ENCODE results near the gene FCAMR.

FCAMR gene

GRCh38 chr1:206963119-206963712, 7.0 kb downstream of the FCAMR start:
- Histone ChIP-seq H3K27me3 (ENCODE audit: insufficient read depth, low read depth, severe bottlenecking) (peaks cover 100% of the 10 kb centered on the region), H3K36me3 (no peaks in the 10 kb centered on the region), H3K4me3 (ENCODE audit: low read depth, low read length) (no peak overlapping the region), H3K27ac (no peak overlapping the region), H3K9me3 (ENCODE audit: severe bottlenecking) (peaks cover 25% of the 10 kb centered on the region)
- TF ChIP-seq CTCF (IDR thresholded peaks at IDR 0.05; ENCODE audit: low read depth, low read length) = no peak
- DNase-seq = no peak

DNA sequence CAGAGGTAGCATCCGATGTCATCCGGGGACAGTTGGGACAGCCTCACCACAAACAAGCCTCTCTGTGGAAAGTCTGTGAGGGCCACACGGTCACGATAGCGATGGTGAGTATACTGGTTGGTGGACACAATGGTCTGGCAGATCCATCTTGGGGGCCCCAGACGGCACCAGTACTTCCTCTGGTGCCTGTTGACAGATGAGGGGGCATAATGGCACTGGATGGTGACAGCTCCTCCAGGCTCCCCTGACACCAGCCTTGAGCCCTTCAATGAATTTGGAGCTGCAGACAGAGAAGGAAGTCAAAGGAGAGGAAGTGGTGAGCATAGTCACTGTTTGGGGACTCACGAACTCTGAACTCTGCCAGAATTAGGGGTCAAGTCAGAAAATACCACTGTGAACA, 8.0 kb downstream of the FCAMR start:
- Histone ChIP-seq H3K27me3 (ENCODE audit: insufficient read depth, low read depth, severe bottlenecking) (peaks cover 100% of the 10 kb centered on the region), H3K4me3 (ENCODE audit: low read depth, low read length) (no peak overlapping the region), H3K36me3 (no peaks in the 10 kb centered on the region), H3K9me3 (ENCODE audit: severe bottlenecking) (peaks cover 28% of the 10 kb centered on the region), H3K27ac (no peak overlapping the region)
- DNase-seq = no peak
- no peak for TF ChIP-seq CTCF (IDR thresholded peaks at IDR 0.05; ENCODE audit: low read depth, low read length)

- Histone ChIP-seq H3K36me3 (no peaks in the 10 kb centered on the region), H3K4me3 (ENCODE audit: low read depth, low read length) (no peak overlapping the region), H3K27ac (no peak overlapping the region), H3K9me3 (ENCODE audit: severe bottlenecking) (peaks cover 34% of the 10 kb centered on the region), H3K27me3 (ENCODE audit: insufficient read depth, low read depth, severe bottlenecking) (peaks cover 100% of the 10 kb centered on the region)
- DNase-seq = no peak
- no peak for TF ChIP-seq CTCF (IDR thresholded peaks at IDR 0.05; ENCODE audit: low read depth, low read length)
Observed at GRCh38 chr1:206961668-206962067, 8.6 kb downstream of the FCAMR start.

GRCh38 chr1:206960676-206961386, 9.4 kb downstream of the FCAMR start:
- H3K27ac ChIP-seq = no peak overlapping the region
- TF ChIP-seq CTCF (IDR thresholded peaks at IDR 0.05; ENCODE audit: low read depth, low read length) = peak; percentile 65
- peaks cover 35% of the 10 kb centered on the region for H3K9me3 ChIP-seq (ENCODE audit: severe bottlenecking)
- H3K27me3 ChIP-seq (ENCODE audit: insufficient read depth, low read depth, severe bottlenecking) = peaks cover 100% of the 10 kb centered on the region
- no peaks in the 10 kb centered on the region for H3K36me3 ChIP-seq
- H3K4me3 ChIP-seq (ENCODE audit: low read depth, low read length) = no peak overlapping the region
- DNase-seq = peak; percentile 51

- H3K36me3 ChIP-seq = no peaks in the 10 kb centered on the region
- peaks cover 100% of the 10 kb centered on the region for H3K27me3 ChIP-seq (ENCODE audit: insufficient read depth, low read depth, severe bottlenecking)
- H3K9me3 ChIP-seq (ENCODE audit: severe bottlenecking) = peaks cover 19% of the 10 kb centered on the region
- no peak overlapping the region for H3K4me3 ChIP-seq (ENCODE audit: low read depth, low read length)
- no peak for DNase-seq
- TF ChIP-seq CTCF (IDR thresholded peaks at IDR 0.05; ENCODE audit: low read depth, low read length) = no peak
- H3K27ac ChIP-seq = no peak overlapping the region
Observed at GRCh38 chr1:206958144-206958543, 12.1 kb downstream of the FCAMR start.
